NCI-H146 treated with DMSO at 0.1 percent for 48 hours (cell line): ENCODE data around the gene GMNN.
"Not testable (repeated sequence)": the region's sequence is repeated elsewhere in the genome, so short reads cannot be mapped to it uniquely, and the experiment has no call there.

Experiments
- DNase-seq: peaks from one replicate; lab custom pipeline; 2025; ENCODE audit not compliant: unreplicated experiment; lab: John Stamatoyannopoulos, UW

GMNN gene

GRCh38 chr6:24774696-24775519 is at the start of gene GMNN:
TSS of gene GMNN (plus strand) at chr6:24774937. CDS start at chr6:24777247, 2,310 bp downstream.
- peak; percentile 93 for DNase-seq

GRCh38 chr6:24730653-24731052 is 44.1 kb upstream of the GMNN start:
- DNase-seq: not testable (repeated sequence)

- DNase-seq: not testable (repeated sequence)
Observed at GRCh38 chr6:24731456-24732134, 43.1 kb upstream of the GMNN start.

- DNase-seq: no peak
Observed at GRCh38 chr6:24734166-24734565, 40.6 kb upstream of the GMNN start.

GRCh38 chr6:24734710-24735109 is 40.0 kb upstream of the GMNN start:
- not testable (repeated sequence) for DNase-seq

GRCh38 chr6:24738741-24739140 is 36.0 kb upstream of the GMNN start:
- no peak for DNase-seq

- DNase-seq: no peak
Observed at GRCh38 chr6:24740861-24741260, 33.9 kb upstream of the GMNN start.

GRCh38 chr6:24742216-24742738 is 32.5 kb upstream of the GMNN start:
- no peak for DNase-seq

GRCh38 chr6:24743265-24743943 is 31.3 kb upstream of the GMNN start:
- no peak for DNase-seq

- no peak for DNase-seq
Observed at GRCh38 chr6:24743944-24744335, 30.8 kb upstream of the GMNN start.

GRCh38 chr6:24744911-24745310 is 29.8 kb upstream of the GMNN start:
- no peak for DNase-seq

GRCh38 chr6:24749297-24749696 is 25.4 kb upstream of the GMNN start:
- DNase-seq: no peak

- not testable (repeated sequence) for DNase-seq
Observed at GRCh38 chr6:24750878-24751277, 23.9 kb upstream of the GMNN start.

- no peak for DNase-seq
Observed at GRCh38 chr6:24752503-24752902, 22.2 kb upstream of the GMNN start.

GRCh38 chr6:24752917-24753492 is 21.7 kb upstream of the GMNN start:
- no peak for DNase-seq

GRCh38 chr6:24753545-24753944 is 21.2 kb upstream of the GMNN start:
- no peak for DNase-seq

GRCh38 chr6:24754378-24754777 is 20.4 kb upstream of the GMNN start:
- DNase-seq: not testable (repeated sequence)

GRCh38 chr6:24755279-24755678 is 19.5 kb upstream of the GMNN start:
- no peak for DNase-seq

- no peak for DNase-seq
Observed at GRCh38 chr6:24757611-24758010, 17.1 kb upstream of the GMNN start.

- DNase-seq: no peak
Observed at GRCh38 chr6:24759718-24760117, 15.0 kb upstream of the GMNN start.

GRCh38 chr6:24760210-24760609 is 14.5 kb upstream of the GMNN start:
- DNase-seq: no peak
